ENCODE measurements around the gene CDC42EP5.
A peak's percentile ranks its signal among the peaks of the same experiment; 100 is the strongest.

CDC42EP5 gene

GRCh38 chr19:54462655-54463530 lies 10.2 kb downstream of the CDC42EP5 start:
- DNase-seq (ENCODE audit: low read depth, low spot score), result no peak
- peak overlapping the region; percentile 73; the same call in 1 of the 2 replicates for H3K4me3 ChIP-seq (ENCODE audit: low read length)
- H3K27me3 ChIP-seq (ENCODE audit: control insufficient read depth, insufficient read depth, low read length), result no peaks in the 10 kb centered on the region
- no peak overlapping the region for H3K27ac ChIP-seq (ENCODE audit: low read length)
- H3K9me3 ChIP-seq (ENCODE audit: control insufficient read depth, insufficient read depth, low read length), result no peaks in the 10 kb centered on the region
- peaks cover 24% of the 10 kb centered on the region for H3K36me3 ChIP-seq (ENCODE audit: control insufficient read depth, insufficient read depth, low read length)
- H3K4me1 ChIP-seq (ENCODE audit: control insufficient read depth, insufficient read depth, low read length), result no peaks in the 10 kb centered on the region; the same call in 1 of the 2 replicates
- no CpG with 5 or more reads among the region's 91 CpGs for WGBS (ENCODE audit: insufficient coverage, insufficient read length)

- Histone ChIP-seq H3K4me1 (ENCODE audit: control insufficient read depth, insufficient read depth, low read length) (no peaks in the 10 kb centered on the region; the same call in 1 of the 2 replicates), H3K9me3 (ENCODE audit: control insufficient read depth, insufficient read depth, low read length) (no peaks in the 10 kb centered on the region), H3K27ac (ENCODE audit: low read length) (no peak overlapping the region), H3K36me3 (ENCODE audit: control insufficient read depth, insufficient read depth, low read length) (peaks cover 29% of the 10 kb centered on the region), H3K27me3 (ENCODE audit: control insufficient read depth, insufficient read depth, low read length) (no peaks in the 10 kb centered on the region), H3K4me3 (ENCODE audit: low read length) (no peak overlapping the region)
- WGBS (ENCODE audit: insufficient coverage, insufficient read length), result no CpG with 5 or more reads among the region's 15 CpGs
- no peak for DNase-seq (ENCODE audit: low read depth, low spot score)
These were observed 10.9 kb downstream of the CDC42EP5 start for GRCh38 chr19:54462047-54462654.

- H3K9me3 ChIP-seq (ENCODE audit: control insufficient read depth, insufficient read depth, low read length), result no peaks in the 10 kb centered on the region
- no peaks in the 10 kb centered on the region for H3K27me3 ChIP-seq (ENCODE audit: control insufficient read depth, insufficient read depth, low read length)
- no peak for DNase-seq (ENCODE audit: low read depth, low spot score)
- no peak overlapping the region for H3K27ac ChIP-seq (ENCODE audit: low read length)
- no CpG with 5 or more reads among the region's 3 CpGs for WGBS (ENCODE audit: insufficient coverage, insufficient read length)
- H3K4me1 ChIP-seq (ENCODE audit: control insufficient read depth, insufficient read depth, low read length), result no peaks in the 10 kb centered on the region; the same call in 1 of the 2 replicates
- H3K36me3 ChIP-seq (ENCODE audit: control insufficient read depth, insufficient read depth, low read length), result peaks cover 35% of the 10 kb centered on the region
- no peak overlapping the region for H3K4me3 ChIP-seq (ENCODE audit: low read length)
These were observed 11.5 kb downstream of the CDC42EP5 start for GRCh38 chr19:54461613-54462012.

- WGBS (ENCODE audit: insufficient coverage, insufficient read length), result no CpG with 5 or more reads among the region's 27 CpGs
These were observed 11.9 kb downstream of the CDC42EP5 start for GRCh38 chr19:54461210-54461609.

GRCh38 chr19:54460230-54461005 lies 12.7 kb downstream of the CDC42EP5 start:
- Histone ChIP-seq H3K4me3 (ENCODE audit: low read length) (no peak overlapping the region), H3K27ac (ENCODE audit: low read length) (no peak overlapping the region), H3K36me3 (ENCODE audit: control insufficient read depth, insufficient read depth, low read length) (peaks cover 47% of the 10 kb centered on the region), H3K9me3 (ENCODE audit: control insufficient read depth, insufficient read depth, low read length) (no peaks in the 10 kb centered on the region), H3K27me3 (ENCODE audit: control insufficient read depth, insufficient read depth, low read length) (no peaks in the 10 kb centered on the region), H3K4me1 (ENCODE audit: control insufficient read depth, insufficient read depth, low read length) (no peaks in the 10 kb centered on the region; the same call in 1 of the 2 replicates)
- no peak for DNase-seq (ENCODE audit: low read depth, low spot score)
- no CpG with 5 or more reads among the region's 39 CpGs for WGBS (ENCODE audit: insufficient coverage, insufficient read length)

More at GRCh38 chr19:54461210-54461609, 11.9 kb downstream of the CDC42EP5 start:
- Histone ChIP-seq H3K4me3 (ENCODE audit: low read length) (no peak overlapping the region), H3K36me3 (ENCODE audit: control insufficient read depth, insufficient read depth, low read length) (peaks cover 39% of the 10 kb centered on the region), H3K4me1 (ENCODE audit: control insufficient read depth, insufficient read depth, low read length) (no peaks in the 10 kb centered on the region; the same call in 1 of the 2 replicates), H3K27me3 (ENCODE audit: control insufficient read depth, insufficient read depth, low read length) (no peaks in the 10 kb centered on the region), H3K27ac (ENCODE audit: low read length) (no peak overlapping the region), H3K9me3 (ENCODE audit: control insufficient read depth, insufficient read depth, low read length) (no peaks in the 10 kb centered on the region)
- DNase-seq (ENCODE audit: low read depth, low spot score), result no peak

- WGBS (ENCODE audit: insufficient coverage, insufficient read length), result no CpG with 5 or more reads among the region's 16 CpGs
- Histone ChIP-seq H3K27me3 (ENCODE audit: control insufficient read depth, insufficient read depth, low read length) (no peaks in the 10 kb centered on the region), H3K9me3 (ENCODE audit: control insufficient read depth, insufficient read depth, low read length) (no peaks in the 10 kb centered on the region), H3K4me3 (ENCODE audit: low read length) (no peak overlapping the region), H3K4me1 (ENCODE audit: control insufficient read depth, insufficient read depth, low read length) (no peaks in the 10 kb centered on the region), H3K36me3 (ENCODE audit: control insufficient read depth, insufficient read depth, low read length) (peaks cover 55% of the 10 kb centered on the region), H3K27ac (ENCODE audit: low read length) (no peak overlapping the region)
- DNase-seq (ENCODE audit: low read depth, low spot score), result no peak
These were observed 13.5 kb downstream of the CDC42EP5 start for GRCh38 chr19:54459282-54460229.

GRCh38 chr19:54458648-54459281 lies 14.3 kb downstream of the CDC42EP5 start:
- H3K36me3 ChIP-seq (ENCODE audit: control insufficient read depth, insufficient read depth, low read length), result peaks cover 62% of the 10 kb centered on the region
- H3K9me3 ChIP-seq (ENCODE audit: control insufficient read depth, insufficient read depth, low read length), result no peaks in the 10 kb centered on the region
- no CpG with 5 or more reads among the region's 11 CpGs for WGBS (ENCODE audit: insufficient coverage, insufficient read length)
- no peaks in the 10 kb centered on the region for H3K4me1 ChIP-seq (ENCODE audit: control insufficient read depth, insufficient read depth, low read length)
- H3K4me3 ChIP-seq (ENCODE audit: low read length), result no peak overlapping the region
- H3K27me3 ChIP-seq (ENCODE audit: control insufficient read depth, insufficient read depth, low read length), result no peaks in the 10 kb centered on the region
- DNase-seq (ENCODE audit: low read depth, low spot score), result no peak
- no peak overlapping the region for H3K27ac ChIP-seq (ENCODE audit: low read length)

- WGBS (ENCODE audit: insufficient coverage, insufficient read length), result no CpG with 5 or more reads among the region's 42 CpGs
- Histone ChIP-seq H3K4me1 (ENCODE audit: control insufficient read depth, insufficient read depth, low read length) (no peaks in the 10 kb centered on the region), H3K9me3 (ENCODE audit: control insufficient read depth, insufficient read depth, low read length) (no peaks in the 10 kb centered on the region), H3K27me3 (ENCODE audit: control insufficient read depth, insufficient read depth, low read length) (no peaks in the 10 kb centered on the region), H3K4me3 (ENCODE audit: low read length) (no peak overlapping the region), H3K36me3 (ENCODE audit: control insufficient read depth, insufficient read depth, low read length) (peaks cover 69% of the 10 kb centered on the region), H3K27ac (ENCODE audit: low read length) (no peak overlapping the region)
- no peak for DNase-seq (ENCODE audit: low read depth, low spot score)
These were observed 15.1 kb downstream of the CDC42EP5 start for GRCh38 chr19:54457773-54458647.

Data from iPS DF 6.9 (cell line).